H9 (cell line): ENCODE results near the gene CHMP2A. TPM values are rescaled to one million over a fixed set of nuclear protein-coding genes. Genes with fewer than 3 reads are reported as not detected.

Source experiments
- DNase-seq: peaks from one replicate; pipeline ENCODE4 v3.0.0-alpha.2; 2017
- H2AFZ ChIP-seq: one replicate; pipeline ENCODE4 v1.6.1; 2013; ENCODE audit warnings: mild to moderate bottlenecking, low read length, control low read depth, moderate library complexity
- H2AK5ac ChIP-seq: 2 replicates; pipeline ENCODE4 v1.6.1; 2013; ENCODE audit warnings: low read length, control low read depth, mixed read lengths; ENCODE audit not compliant: insufficient read length
- H2BK120ac ChIP-seq: one replicate; pipeline ENCODE4 v1.6.1; 2013; ENCODE audit warnings: low read depth, mild to moderate bottlenecking, low read length, control low read depth, inconsistent platforms; ENCODE audit not compliant: poor library complexity, severe bottlenecking
- H2BK12ac ChIP-seq: 2 replicates; pipeline ENCODE4 v1.6.1; 2013; ENCODE audit warnings: low read length, control low read depth, mixed read lengths, low read depth; ENCODE audit not compliant: insufficient read length
- H2BK15ac ChIP-seq: 2 replicates; pipeline ENCODE4 v1.6.1; 2013; ENCODE audit warnings: low read depth, low read length, control low read depth
- H2BK20ac ChIP-seq: one replicate; pipeline ENCODE4 v1.6.1; 2013; ENCODE audit warnings: low read depth, mild to moderate bottlenecking, low read length, control low read depth, inconsistent platforms; ENCODE audit not compliant: poor library complexity, severe bottlenecking
- H2BK5ac ChIP-seq: 2 replicates; pipeline ENCODE4 v1.6.1; 2013; ENCODE audit warnings: low read length, control low read depth, mixed read lengths; ENCODE audit not compliant: insufficient read length
- H3K14ac ChIP-seq: 2 replicates; pipeline ENCODE4 v1.6.1; 2013; ENCODE audit warnings: low read length, control low read depth; ENCODE audit not compliant: insufficient read depth
- H3K18ac ChIP-seq: 2 replicates; pipeline ENCODE4 v1.6.1; 2013; ENCODE audit warnings: low read depth, mild to moderate bottlenecking, mixed read lengths, low read length, control low read depth; ENCODE audit not compliant: insufficient read length
- H3K23ac ChIP-seq: 2 replicates; pipeline ENCODE4 v1.6.1; 2013; ENCODE audit warnings: low read length, control low read depth, mixed read lengths, low read depth; ENCODE audit not compliant: insufficient read length
- H3K23me2 ChIP-seq: 2 replicates; pipeline ENCODE4 v1.6.1; 2013; ENCODE audit warnings: low read depth, mild to moderate bottlenecking, mixed read lengths, low read length, control low read depth; ENCODE audit not compliant: insufficient read length, poor library complexity, severe bottlenecking
- H3K27ac ChIP-seq: 2 replicates; pipeline ENCODE4 v1.5.1; 2013; ENCODE audit warnings: low read length, control low read depth, mixed read lengths, low read depth; ENCODE audit not compliant: insufficient read length
- H3K27me3 ChIP-seq: 2 replicates; pipeline ENCODE4 v1.6.1; 2013; ENCODE audit warnings: low read length, control low read depth, inconsistent platforms; ENCODE audit not compliant: insufficient read depth
- H3K4ac ChIP-seq: 2 replicates; pipeline ENCODE4 v1.6.1; 2013; ENCODE audit warnings: low read depth, mild to moderate bottlenecking, control low read depth, inconsistent platforms, low read length, moderate library complexity
- H3K4me1 ChIP-seq: 2 replicates; pipeline ENCODE4 v1.6.1; 2013; ENCODE audit warnings: low read length, control low read depth, inconsistent platforms; ENCODE audit not compliant: insufficient read depth
- H3K4me2 ChIP-seq: 2 replicates; pipeline ENCODE4 v1.6.1; 2013; ENCODE audit warnings: low read length, control low read depth, mixed read lengths; ENCODE audit not compliant: insufficient read length, insufficient read depth
- H3K56ac ChIP-seq: 2 replicates; pipeline ENCODE4 v1.6.1; 2013; ENCODE audit warnings: low read depth, mild to moderate bottlenecking, mixed read lengths, low read length, control low read depth; ENCODE audit not compliant: insufficient read length
- H3K79me1 ChIP-seq: 2 replicates; pipeline ENCODE4 v1.6.1; 2013; ENCODE audit warnings: low read depth, mild to moderate bottlenecking, moderate library complexity, low read length, control low read depth, inconsistent platforms; ENCODE audit not compliant: insufficient read depth, poor library complexity, severe bottlenecking
- H3K79me2 ChIP-seq: 2 replicates; pipeline ENCODE4 v1.6.1; 2013; ENCODE audit warnings: low read length, control low read depth, inconsistent platforms; ENCODE audit not compliant: insufficient read depth
- H3K9ac ChIP-seq: 2 replicates; pipeline ENCODE4 v1.6.1; 2013; ENCODE audit warnings: low read length, control low read depth, mixed read lengths; ENCODE audit not compliant: insufficient read length; ENCODE audit errors: extremely low read depth
- H3K9me3 ChIP-seq: one replicate; pipeline ENCODE4 v1.6.1; 2013; ENCODE audit warnings: low read depth, low read length, inconsistent platforms; ENCODE audit not compliant: control insufficient read depth
- H3T11ph ChIP-seq: one replicate; pipeline ENCODE4 v1.6.1; 2013; ENCODE audit warnings: mild to moderate bottlenecking, low read length, control low read depth, inconsistent platforms
- H4K20me1 ChIP-seq: one replicate; pipeline ENCODE4 v1.6.1; 2013; ENCODE audit not compliant: control insufficient read depth, insufficient read length, insufficient read depth
- H4K5ac ChIP-seq: 2 replicates; pipeline ENCODE4 v1.6.1; 2013; ENCODE audit warnings: low read depth, mild to moderate bottlenecking, mixed read lengths, low read length, control low read depth; ENCODE audit not compliant: insufficient read length
- H4K8ac ChIP-seq: replicated peaks from 2 replicates; pipeline ENCODE4 v1.6.1; 2013; ENCODE audit warnings: low read length, control low read depth, mixed read lengths, low read depth; ENCODE audit not compliant: insufficient read length
- H4K91ac ChIP-seq: 2 replicates; pipeline ENCODE4 v1.6.1; 2013; ENCODE audit warnings: low read depth, mild to moderate bottlenecking, moderate library complexity, mixed read lengths, low read length, control low read depth; ENCODE audit not compliant: insufficient read length
- H3K27ac Mint-ChIP-seq, 3 experiments: 2 replicates in 2 of 3; 3 replicates in 1 of 3; pipeline ENCODE4 v1.8.0; 2020 to 2021; ENCODE audit warnings: mixed read lengths in 3 of 3, mild to moderate bottlenecking in 1 of 3, moderate library complexity in 1 of 3
- H3K27me3 Mint-ChIP-seq: 2 replicates; pipeline ENCODE4 v1.8.0; 2021; ENCODE audit warnings: low read depth, mild to moderate bottlenecking, moderate library complexity, mixed read lengths
- H3K36me3 Mint-ChIP-seq, 3 experiments: 2 replicates in 2 of 3; 3 replicates in 1 of 3; pipeline ENCODE4 v1.8.0; 2020 to 2021; ENCODE audit warnings: low read depth in 3 of 3, mixed read lengths in 3 of 3; ENCODE audit not compliant: insufficient read depth in 1 of 3
- H3K4me1 Mint-ChIP-seq, 2 experiments: 2 replicates each; pipeline ENCODE4 v1.8.0; 2020; ENCODE audit warnings: mixed read lengths in 2 of 2
- H3K4me3 Mint-ChIP-seq, 2 experiments: 2 replicates in 1 of 2; 3 replicates in 1 of 2; pipeline ENCODE4 v1.8.0; 2020 to 2021; ENCODE audit warnings: mild to moderate bottlenecking in 2 of 2, mixed read lengths in 2 of 2, moderate library complexity in 1 of 2
- H3K9me3 Mint-ChIP-seq, 2 experiments: 2 replicates in 1 of 2; 3 replicates in 1 of 2; pipeline ENCODE4 v1.8.0; 2020; ENCODE audit warnings: mild to moderate bottlenecking in 2 of 2, mixed read lengths in 2 of 2, moderate library complexity in 1 of 2
- CTCF ChIP-seq: fragments of 200-600 bp; sonication (generic); conservative IDR thresholded peaks from 3 replicates; pipeline ENCODE4 v1.8.0; 2021; ENCODE audit warnings: antibody characterized with exemption, mild to moderate bottlenecking
- WGBS: extraction: QIAGEN DNeasy Blood & Tissue Kit; methylation state at CpG from one replicate; pipeline ENCODE4 v1.1.7; 2013; ENCODE audit warnings: missing lambda C conversion rate, low lambda C conversion rate, mixed read lengths; ENCODE audit not compliant: insufficient read length; ENCODE audit errors: extremely low coverage; 5-methylcytosine and 5-hydroxymethylcytosine counted together
- total RNA-seq: library from RNA; stranded (reverse); gene quantifications from 2 replicates; pipeline ENCODE4 v1.2.1, GENCODE V29; 2021

The CHMP2A gene
- total RNA-seq, 1 experiment from 2014 or later = 109 TPM

- no peak overlapping the region for H3K9ac ChIP-seq
- H4K8ac ChIP-seq = no peak overlapping the region
- H2AK5ac ChIP-seq = no peak overlapping the region
- H3K4me1 ChIP-seq = no peaks in the 10 kb centered on the region
- no peaks in the 10 kb centered on the region for H3K23me2 ChIP-seq
- H3K27ac Mint-ChIP-seq = peak overlapping the region in 1 of 3 experiments; percentile 47; a peak in 3 of 7 replicates
- no peak overlapping the region for H3K4me2 ChIP-seq
- no peak for TF ChIP-seq CTCF
- no peak overlapping the region for H3K4me3 Mint-ChIP-seq
- H3T11ph ChIP-seq = no peak overlapping the region
- no peak overlapping the region for H2BK5ac ChIP-seq
- H4K20me1 ChIP-seq = no peaks in the 10 kb centered on the region
- DNase-seq = peak; percentile 51
- no peak overlapping the region for H3K23ac ChIP-seq
- no peak overlapping the region for H2BK12ac ChIP-seq
- H4K91ac ChIP-seq = no peak overlapping the region
- no peak overlapping the region for H4K5ac ChIP-seq
- no peak overlapping the region for H2AFZ ChIP-seq
- H2BK20ac ChIP-seq = no peak overlapping the region
- no peaks in the 10 kb centered on the region for H3K79me1 ChIP-seq
- no peaks in the 10 kb centered on the region for H3K79me2 ChIP-seq
- no peaks in the 10 kb centered on the region; a peak in 1 of 5 replicates for H3K9me3 Mint-ChIP-seq
- no peaks in the 10 kb centered on the region; the same call in 1 of the 2 replicates for H3K27me3 Mint-ChIP-seq
- peaks cover 2 to 9% of the 10 kb centered on the region in 2 experiments; a peak in 3 of 4 replicates for H3K4me1 Mint-ChIP-seq
- WGBS = no CpG with 5 or more reads among the region's 40 CpGs
- H3K4ac ChIP-seq = no peak overlapping the region
- H3K18ac ChIP-seq = no peak overlapping the region
- peaks cover under 1 to 20% (median 5%) of the 10 kb centered on the region in 3 experiments; a peak in 5 of 7 replicates for H3K36me3 Mint-ChIP-seq
- no peaks in the 10 kb centered on the region for H3K9me3 ChIP-seq
- H3K27me3 ChIP-seq = no peaks in the 10 kb centered on the region
- H3K56ac ChIP-seq = no peak overlapping the region
- no peak overlapping the region for H2BK120ac ChIP-seq
- H3K27ac ChIP-seq = no peak overlapping the region
- no peak overlapping the region for H3K14ac ChIP-seq
- no peak overlapping the region for H2BK15ac ChIP-seq
Observed at GRCh38 chr19:58563034-58563573, 8.2 kb upstream of the CHMP2A start.
